GM18508 (cell line): ENCODE results near the gene SHLD2.
"Not testable (repeated sequence)": the region's sequence is repeated elsewhere in the genome, so short reads cannot be mapped to it uniquely, and the experiment has no call there.

Experiments used
- ATAC-seq: cut with Tn5 transposase; IDR thresholded peaks from one replicate; pipeline ENCODE4 v1.9.1; 2021; ENCODE audit warnings: moderate number of reproducible peaks; ENCODE audit not compliant: insufficient read depth, unreplicated experiment

The SHLD2 gene

GRCh38 chr10:87204801-87205200, 109.8 kb downstream of the SHLD2 start:
- ATAC-seq, result not testable (repeated sequence)

GRCh38 chr10:87206922-87207321, 111.9 kb downstream of the SHLD2 start:
- not testable (repeated sequence) for ATAC-seq

- ATAC-seq, result not testable (repeated sequence)
These were observed 115.3 kb downstream of the SHLD2 start for GRCh38 chr10:87210309-87210708.

- ATAC-seq, result not testable (repeated sequence)
These were observed 116.8 kb downstream of the SHLD2 start for GRCh38 chr10:87211848-87212247.

GRCh38 chr10:87213150-87213765, 118.3 kb downstream of the SHLD2 start:
- ATAC-seq, result not testable (repeated sequence)

GRCh38 chr10:87213806-87214205, 118.8 kb downstream of the SHLD2 start:
- not testable (repeated sequence) for ATAC-seq

GRCh38 chr10:87216120-87216519, 121.1 kb downstream of the SHLD2 start:
- not testable (repeated sequence) for ATAC-seq

- not testable (repeated sequence) for ATAC-seq
These were observed 124.4 kb downstream of the SHLD2 start for GRCh38 chr10:87219370-87219769.

GRCh38 chr10:87222789-87223188, 127.8 kb downstream of the SHLD2 start:
- not testable (repeated sequence) for ATAC-seq

GRCh38 chr10:87225148-87225547, 130.1 kb downstream of the SHLD2 start, which contains the start of gene NUTM2A:
TSS of gene NUTM2A (plus strand) at chr10:87225448. CDS start at chr10:87225831, 383 bp downstream.
- ATAC-seq, result not testable (repeated sequence)

- not testable (repeated sequence) for ATAC-seq
These were observed 133.2 kb downstream of the SHLD2 start for GRCh38 chr10:87228247-87228646.

GRCh38 chr10:87229211-87229610, 134.2 kb downstream of the SHLD2 start:
- not testable (repeated sequence) for ATAC-seq

GRCh38 chr10:87234854-87235253, 139.8 kb downstream of the SHLD2 start:
- not testable (repeated sequence) for ATAC-seq

- ATAC-seq, result not testable (repeated sequence)
These were observed 142.2 kb downstream of the SHLD2 start for GRCh38 chr10:87237244-87237643.

- ATAC-seq, result not testable (repeated sequence)
These were observed 144.4 kb downstream of the SHLD2 start for GRCh38 chr10:87239346-87239808.
